ENCODE results near the gene USP12. TPM values are rescaled to one million over a fixed set of nuclear protein-coding genes. Genes with fewer than 3 reads are reported as not detected.

The USP12 gene
- total RNA-seq, 1 donor from 2014 or later, result 24.9 TPM

- peaks cover 2% of the 10 kb centered on the region for H3K9me3 Mint-ChIP-seq (ENCODE audit: unreplicated experiment)
- H3K4me3 Mint-ChIP-seq (ENCODE audit: unreplicated experiment), result no peak overlapping the region
- H3K27ac Mint-ChIP-seq (ENCODE audit: unreplicated experiment), result no peak overlapping the region
- TF ChIP-seq, protein P1, sequence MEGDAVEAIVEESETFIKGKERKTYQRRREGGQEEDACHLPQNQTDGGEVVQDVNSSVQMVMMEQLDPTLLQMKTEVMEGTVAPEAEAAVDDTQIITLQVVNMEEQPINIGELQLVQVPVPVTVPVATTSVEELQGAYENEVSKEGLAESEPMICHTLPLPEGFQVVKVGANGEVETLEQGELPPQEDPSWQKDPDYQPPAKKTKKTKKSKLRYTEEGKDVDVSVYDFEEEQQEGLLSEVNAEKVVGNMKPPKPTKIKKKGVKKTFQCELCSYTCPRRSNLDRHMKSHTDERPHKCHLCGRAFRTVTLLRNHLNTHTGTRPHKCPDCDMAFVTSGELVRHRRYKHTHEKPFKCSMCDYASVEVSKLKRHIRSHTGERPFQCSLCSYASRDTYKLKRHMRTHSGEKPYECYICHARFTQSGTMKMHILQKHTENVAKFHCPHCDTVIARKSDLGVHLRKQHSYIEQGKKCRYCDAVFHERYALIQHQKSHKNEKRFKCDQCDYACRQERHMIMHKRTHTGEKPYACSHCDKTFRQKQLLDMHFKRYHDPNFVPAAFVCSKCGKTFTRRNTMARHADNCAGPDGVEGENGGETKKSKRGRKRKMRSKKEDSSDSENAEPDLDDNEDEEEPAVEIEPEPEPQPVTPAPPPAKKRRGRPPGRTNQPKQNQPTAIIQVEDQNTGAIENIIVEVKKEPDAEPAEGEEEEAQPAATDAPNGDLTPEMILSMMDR (IDR thresholded peaks at IDR 0.05; ENCODE audit: partially characterized antibody, unreplicated experiment), result no peak
- H3K36me3 Mint-ChIP-seq (ENCODE audit: unreplicated experiment), result no peaks in the 10 kb centered on the region
- H3K27me3 Mint-ChIP-seq (ENCODE audit: unreplicated experiment), result no peaks in the 10 kb centered on the region
- no peak for DNase-seq
- H3K4me1 Mint-ChIP-seq (ENCODE audit: low read depth, unreplicated experiment), result no peaks in the 10 kb centered on the region
These were observed 67.0 kb downstream of the USP12 start for GRCh38 chr13:27104606-27105005.

DNA sequence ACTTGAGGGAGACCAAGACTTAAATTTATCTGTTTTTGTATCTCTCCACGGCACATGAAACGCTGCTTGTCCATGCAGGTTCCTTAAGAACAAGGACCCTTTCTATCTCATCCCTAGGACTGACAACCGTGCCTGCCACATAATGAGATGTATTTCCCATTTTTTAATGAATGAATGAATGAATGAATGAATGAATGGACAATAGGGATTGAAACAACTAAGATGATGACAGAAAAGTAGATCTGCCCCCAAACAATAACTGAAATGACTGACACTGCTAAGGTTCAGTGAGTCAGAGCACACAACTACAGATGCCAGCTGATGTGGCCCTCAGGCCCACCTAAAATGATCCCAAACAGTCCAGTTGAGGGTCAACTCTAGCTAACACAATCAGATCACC is 69.8 kb downstream of the USP12 start:
- Mint-ChIP-seq H3K4me1 (ENCODE audit: low read depth, unreplicated experiment) (no peaks in the 10 kb centered on the region), H3K27me3 (ENCODE audit: unreplicated experiment) (no peaks in the 10 kb centered on the region), H3K4me3 (ENCODE audit: unreplicated experiment) (no peak overlapping the region), H3K27ac (ENCODE audit: unreplicated experiment) (no peak overlapping the region), H3K9me3 (ENCODE audit: unreplicated experiment) (peaks cover 2% of the 10 kb centered on the region), H3K36me3 (ENCODE audit: unreplicated experiment) (no peaks in the 10 kb centered on the region)
- TF ChIP-seq, protein P1 (IDR thresholded peaks at IDR 0.05; ENCODE audit: partially characterized antibody, unreplicated experiment), result no peak
- no peak for DNase-seq

DNA sequence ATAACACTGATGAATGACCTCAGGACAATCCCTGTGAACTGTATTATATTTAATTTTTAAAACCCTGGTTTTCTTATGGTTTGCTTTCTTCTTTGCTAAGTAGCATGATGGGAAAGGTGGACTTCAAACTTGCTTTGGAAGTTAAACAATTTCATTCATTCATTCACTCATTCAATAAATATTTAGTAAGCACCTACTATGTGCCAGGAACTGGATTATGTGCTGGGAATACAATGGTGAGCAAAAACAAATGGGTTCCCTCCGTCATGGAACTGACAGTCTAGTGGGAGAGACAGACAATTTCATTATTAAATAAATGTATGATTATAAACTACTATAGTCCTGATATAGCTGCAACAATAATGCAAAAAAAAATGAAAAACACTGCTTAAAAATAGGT is 70.3 kb downstream of the USP12 start:
- Mint-ChIP-seq H3K4me3 (ENCODE audit: unreplicated experiment) (no peak overlapping the region), H3K27me3 (ENCODE audit: unreplicated experiment) (no peaks in the 10 kb centered on the region), H3K9me3 (ENCODE audit: unreplicated experiment) (peaks cover 2% of the 10 kb centered on the region), H3K27ac (ENCODE audit: unreplicated experiment) (no peak overlapping the region), H3K36me3 (ENCODE audit: unreplicated experiment) (no peaks in the 10 kb centered on the region), H3K4me1 (ENCODE audit: low read depth, unreplicated experiment) (no peaks in the 10 kb centered on the region)
- TF ChIP-seq, protein P1 (IDR thresholded peaks at IDR 0.05; ENCODE audit: partially characterized antibody, unreplicated experiment), result no peak
- DNase-seq, result no peak

DNA sequence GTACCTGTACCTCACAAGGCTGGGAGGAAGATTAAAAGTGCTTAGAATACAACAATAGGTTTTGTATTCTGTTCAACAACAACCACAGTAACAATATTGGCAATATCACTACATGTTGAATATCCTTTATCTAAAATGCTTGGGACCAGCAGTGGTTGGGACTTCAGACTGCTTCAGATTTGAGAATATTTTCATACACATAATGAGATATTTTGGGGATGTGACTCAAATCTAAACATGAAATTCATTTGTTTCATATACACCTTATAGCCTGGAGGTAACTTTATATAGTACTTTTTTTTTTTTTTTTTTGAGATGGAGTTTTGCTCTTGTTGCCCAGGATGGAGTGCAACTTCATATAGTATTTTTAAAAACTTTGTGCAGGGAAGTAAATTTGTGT is 73.9 kb downstream of the USP12 start:
- Mint-ChIP-seq H3K4me3 (ENCODE audit: unreplicated experiment) (no peak overlapping the region), H3K36me3 (ENCODE audit: unreplicated experiment) (no peaks in the 10 kb centered on the region), H3K4me1 (ENCODE audit: low read depth, unreplicated experiment) (no peaks in the 10 kb centered on the region), H3K27ac (ENCODE audit: unreplicated experiment) (no peak overlapping the region), H3K27me3 (ENCODE audit: unreplicated experiment) (no peaks in the 10 kb centered on the region), H3K9me3 (ENCODE audit: unreplicated experiment) (peaks cover 2% of the 10 kb centered on the region)
- no peak for DNase-seq
- TF ChIP-seq, protein P1 (IDR thresholded peaks at IDR 0.05; ENCODE audit: partially characterized antibody, unreplicated experiment), result no peak

- no peak overlapping the region for H3K4me3 Mint-ChIP-seq (ENCODE audit: unreplicated experiment)
- no peaks in the 10 kb centered on the region for H3K27me3 Mint-ChIP-seq (ENCODE audit: unreplicated experiment)
- no peak overlapping the region for H3K27ac Mint-ChIP-seq (ENCODE audit: unreplicated experiment)
- no peaks in the 10 kb centered on the region for H3K36me3 Mint-ChIP-seq (ENCODE audit: unreplicated experiment)
- no peaks in the 10 kb centered on the region for H3K9me3 Mint-ChIP-seq (ENCODE audit: unreplicated experiment)
- DNase-seq, result no peak
- TF ChIP-seq, protein P1 (IDR thresholded peaks at IDR 0.05; ENCODE audit: partially characterized antibody, unreplicated experiment), result no peak
- H3K4me1 Mint-ChIP-seq (ENCODE audit: low read depth, unreplicated experiment), result peaks cover 8% of the 10 kb centered on the region
These were observed 80.2 kb downstream of the USP12 start for GRCh38 chr13:27091451-27091850.

Measured in glutamatergic neuron (in vitro differentiated cells).